Measurements from ENCODE around the gene PTGR3. TPM values are rescaled to one million over a fixed set of nuclear protein-coding genes. Genes with fewer than 3 reads are reported as not detected.

PTGR3 gene
- total RNA-seq, 1 experiment from 2014 or later: 13.8 TPM

DNA sequence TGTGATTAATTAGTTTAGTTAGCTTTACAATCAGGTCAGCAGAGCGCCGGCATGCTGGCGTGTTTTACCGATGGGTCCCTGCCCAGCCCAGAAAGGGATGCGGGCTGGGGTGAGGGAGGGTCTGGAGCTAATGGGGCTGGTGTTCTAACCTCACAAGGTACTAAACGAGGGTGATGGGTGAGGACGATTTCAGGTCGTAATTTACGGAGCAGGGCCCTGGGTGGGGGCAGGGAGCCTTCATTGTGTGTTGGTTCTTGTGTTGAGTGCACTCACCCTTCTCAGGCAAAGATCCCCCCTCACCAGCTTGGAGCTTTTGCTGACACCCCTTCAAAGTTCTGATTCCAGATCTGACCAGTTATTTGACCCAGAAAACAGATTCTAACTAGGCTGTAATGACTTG lies 39.5 kb downstream of the PTGR3 start:
- Mint-ChIP-seq H3K36me3 (no peaks in the 10 kb centered on the region), H3K4me1 (peaks cover 16% of the 10 kb centered on the region), H3K27me3 (ENCODE audit: low read depth) (no peaks in the 10 kb centered on the region), H3K9me3 (no peaks in the 10 kb centered on the region), H3K4me3 (no peak overlapping the region), H3K27ac (no peak overlapping the region)
- TF ChIP-seq, protein P1, sequence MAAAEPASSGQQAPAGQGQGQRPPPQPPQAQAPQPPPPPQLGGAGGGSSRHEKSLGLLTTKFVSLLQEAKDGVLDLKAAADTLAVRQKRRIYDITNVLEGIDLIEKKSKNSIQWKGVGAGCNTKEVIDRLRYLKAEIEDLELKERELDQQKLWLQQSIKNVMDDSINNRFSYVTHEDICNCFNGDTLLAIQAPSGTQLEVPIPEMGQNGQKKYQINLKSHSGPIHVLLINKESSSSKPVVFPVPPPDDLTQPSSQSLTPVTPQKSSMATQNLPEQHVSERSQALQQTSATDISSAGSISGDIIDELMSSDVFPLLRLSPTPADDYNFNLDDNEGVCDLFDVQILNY (CRISPR knock-in tag; IDR thresholded peaks at IDR 0.05): no peak
- TF ChIP-seq, protein P2, sequence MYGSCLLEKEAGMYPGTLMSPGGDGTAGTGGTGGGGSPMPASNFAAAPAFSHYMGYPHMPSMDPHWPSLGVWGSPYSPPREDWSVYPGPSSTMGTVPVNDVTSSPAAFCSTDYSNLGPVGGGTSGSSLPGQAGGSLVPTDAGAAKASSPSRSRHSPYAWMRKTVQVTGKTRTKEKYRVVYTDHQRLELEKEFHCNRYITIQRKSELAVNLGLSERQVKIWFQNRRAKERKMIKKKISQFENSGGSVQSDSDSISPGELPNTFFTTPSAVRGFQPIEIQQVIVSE (CRISPR knock-in tag; IDR thresholded peaks at IDR 0.05; ENCODE audit: borderline replicate concordance): no peak
- TF ChIP-seq GRHL2 (CRISPR knock-in tag; IDR thresholded peaks at IDR 0.05; ENCODE audit: insufficient replicate concordance, severe bottlenecking) (no peak), HMGA2 (CRISPR knock-in tag; IDR thresholded peaks at IDR 0.05) (no peak), OVOL2 (CRISPR knock-in tag; IDR thresholded peaks at IDR 0.05; ENCODE audit: borderline replicate concordance) (no peak), MXD4 (CRISPR knock-in tag; IDR thresholded peaks at IDR 0.05; ENCODE audit: borderline replicate concordance) (no peak), FOXJ3 (CRISPR knock-in tag; IDR thresholded peaks at IDR 0.05; ENCODE audit: borderline replicate concordance) (no peak), TCF7 (CRISPR knock-in tag; IDR thresholded peaks at IDR 0.05; ENCODE audit: low read depth) (no peak), TEAD4 (CRISPR knock-in tag; IDR thresholded peaks at IDR 0.05) (no peak), NR2C2 (CRISPR knock-in tag; IDR thresholded peaks at IDR 0.05) (no peak), CREM (CRISPR knock-in tag; IDR thresholded peaks at IDR 0.05) (no peak), NFYB (CRISPR knock-in tag; conservative IDR thresholded peaks at IDR 0.05; ENCODE audit: low read depth) (no peak), KAT7 (CRISPR knock-in tag; IDR thresholded peaks at IDR 0.05; ENCODE audit: borderline replicate concordance) (no peak), ZNF138 (CRISPR knock-in tag; conservative IDR thresholded peaks at IDR 0.05) (no peak), PRRX2 (CRISPR knock-in tag; IDR thresholded peaks at IDR 0.05) (no peak)
- TF ChIP-seq, protein P3, sequence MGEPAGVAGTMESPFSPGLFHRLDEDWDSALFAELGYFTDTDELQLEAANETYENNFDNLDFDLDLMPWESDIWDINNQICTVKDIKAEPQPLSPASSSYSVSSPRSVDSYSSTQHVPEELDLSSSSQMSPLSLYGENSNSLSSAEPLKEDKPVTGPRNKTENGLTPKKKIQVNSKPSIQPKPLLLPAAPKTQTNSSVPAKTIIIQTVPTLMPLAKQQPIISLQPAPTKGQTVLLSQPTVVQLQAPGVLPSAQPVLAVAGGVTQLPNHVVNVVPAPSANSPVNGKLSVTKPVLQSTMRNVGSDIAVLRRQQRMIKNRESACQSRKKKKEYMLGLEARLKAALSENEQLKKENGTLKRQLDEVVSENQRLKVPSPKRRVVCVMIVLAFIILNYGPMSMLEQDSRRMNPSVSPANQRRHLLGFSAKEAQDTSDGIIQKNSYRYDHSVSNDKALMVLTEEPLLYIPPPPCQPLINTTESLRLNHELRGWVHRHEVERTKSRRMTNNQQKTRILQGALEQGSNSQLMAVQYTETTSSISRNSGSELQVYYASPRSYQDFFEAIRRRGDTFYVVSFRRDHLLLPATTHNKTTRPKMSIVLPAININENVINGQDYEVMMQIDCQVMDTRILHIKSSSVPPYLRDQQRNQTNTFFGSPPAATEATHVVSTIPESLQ (CRISPR knock-in tag; IDR thresholded peaks at IDR 0.05): no peak
- TF ChIP-seq, protein P4, sequence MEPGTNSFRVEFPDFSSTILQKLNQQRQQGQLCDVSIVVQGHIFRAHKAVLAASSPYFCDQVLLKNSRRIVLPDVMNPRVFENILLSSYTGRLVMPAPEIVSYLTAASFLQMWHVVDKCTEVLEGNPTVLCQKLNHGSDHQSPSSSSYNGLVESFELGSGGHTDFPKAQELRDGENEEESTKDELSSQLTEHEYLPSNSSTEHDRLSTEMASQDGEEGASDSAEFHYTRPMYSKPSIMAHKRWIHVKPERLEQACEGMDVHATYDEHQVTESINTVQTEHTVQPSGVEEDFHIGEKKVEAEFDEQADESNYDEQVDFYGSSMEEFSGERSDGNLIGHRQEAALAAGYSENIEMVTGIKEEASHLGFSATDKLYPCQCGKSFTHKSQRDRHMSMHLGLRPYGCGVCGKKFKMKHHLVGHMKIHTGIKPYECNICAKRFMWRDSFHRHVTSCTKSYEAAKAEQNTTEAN (CRISPR knock-in tag; IDR thresholded peaks at IDR 0.05): no peak
- POLR2A ChIA-PET: no interaction called here
- CTCF ChIA-PET: no interaction called here
- DNase-seq (ENCODE audit: low spot score): no peak
- no peak for ATAC-seq

DNA sequence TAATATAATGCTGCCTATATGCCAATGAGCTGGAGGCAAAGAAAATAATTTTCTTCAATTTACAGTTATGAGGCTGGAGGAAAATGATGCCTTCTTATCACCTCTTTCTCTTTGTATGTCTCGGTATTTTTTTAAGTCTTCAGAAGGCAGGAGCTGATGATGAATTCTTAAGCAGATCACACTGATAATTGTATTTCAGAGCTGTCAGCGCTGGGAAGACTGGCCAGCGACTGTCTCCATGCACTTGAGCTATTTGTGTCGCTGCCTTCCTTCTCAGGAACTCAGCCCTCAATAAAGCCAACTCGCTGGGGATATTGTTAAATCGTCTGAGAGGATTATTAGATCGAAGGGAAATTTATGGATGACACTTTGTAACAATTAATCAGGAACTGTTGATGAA lies 40.3 kb downstream of the PTGR3 start:
- Mint-ChIP-seq H3K27ac (no peak overlapping the region), H3K4me1 (peaks cover 16% of the 10 kb centered on the region), H3K9me3 (no peaks in the 10 kb centered on the region), H3K4me3 (no peak overlapping the region), H3K27me3 (ENCODE audit: low read depth) (no peaks in the 10 kb centered on the region), H3K36me3 (no peaks in the 10 kb centered on the region)
- ChIA-PET CTCF (no interaction called here), POLR2A (no interaction called here)
- no peak for ATAC-seq
- no peak for DNase-seq (ENCODE audit: low spot score)
- TF ChIP-seq SMAD3 (CRISPR knock-in tag; IDR thresholded peaks at IDR 0.05; ENCODE audit: borderline replicate concordance): no peak
- TF ChIP-seq ZNF121 (CRISPR knock-in tag; IDR thresholded peaks at IDR 0.05): no peak
- no peak for TF ChIP-seq TEAD4 (CRISPR knock-in tag; IDR thresholded peaks at IDR 0.05)
- TF ChIP-seq, protein P5, sequence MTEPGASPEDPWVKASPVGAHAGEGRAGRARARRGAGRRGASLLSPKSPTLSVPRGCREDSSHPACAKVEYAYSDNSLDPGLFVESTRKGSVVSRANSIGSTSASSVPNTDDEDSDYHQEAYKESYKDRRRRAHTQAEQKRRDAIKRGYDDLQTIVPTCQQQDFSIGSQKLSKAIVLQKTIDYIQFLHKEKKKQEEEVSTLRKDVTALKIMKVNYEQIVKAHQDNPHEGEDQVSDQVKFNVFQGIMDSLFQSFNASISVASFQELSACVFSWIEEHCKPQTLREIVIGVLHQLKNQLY (CRISPR knock-in tag; IDR thresholded peaks at IDR 0.05): no peak
- TF ChIP-seq, protein P1 (CRISPR knock-in tag; IDR thresholded peaks at IDR 0.05): no peak
- TF ChIP-seq NFE2L1 (CRISPR knock-in tag; IDR thresholded peaks at IDR 0.05): no peak
- no peak for TF ChIP-seq ZNF423 (CRISPR knock-in tag; IDR thresholded peaks at IDR 0.05)
- TF ChIP-seq, protein P6, sequence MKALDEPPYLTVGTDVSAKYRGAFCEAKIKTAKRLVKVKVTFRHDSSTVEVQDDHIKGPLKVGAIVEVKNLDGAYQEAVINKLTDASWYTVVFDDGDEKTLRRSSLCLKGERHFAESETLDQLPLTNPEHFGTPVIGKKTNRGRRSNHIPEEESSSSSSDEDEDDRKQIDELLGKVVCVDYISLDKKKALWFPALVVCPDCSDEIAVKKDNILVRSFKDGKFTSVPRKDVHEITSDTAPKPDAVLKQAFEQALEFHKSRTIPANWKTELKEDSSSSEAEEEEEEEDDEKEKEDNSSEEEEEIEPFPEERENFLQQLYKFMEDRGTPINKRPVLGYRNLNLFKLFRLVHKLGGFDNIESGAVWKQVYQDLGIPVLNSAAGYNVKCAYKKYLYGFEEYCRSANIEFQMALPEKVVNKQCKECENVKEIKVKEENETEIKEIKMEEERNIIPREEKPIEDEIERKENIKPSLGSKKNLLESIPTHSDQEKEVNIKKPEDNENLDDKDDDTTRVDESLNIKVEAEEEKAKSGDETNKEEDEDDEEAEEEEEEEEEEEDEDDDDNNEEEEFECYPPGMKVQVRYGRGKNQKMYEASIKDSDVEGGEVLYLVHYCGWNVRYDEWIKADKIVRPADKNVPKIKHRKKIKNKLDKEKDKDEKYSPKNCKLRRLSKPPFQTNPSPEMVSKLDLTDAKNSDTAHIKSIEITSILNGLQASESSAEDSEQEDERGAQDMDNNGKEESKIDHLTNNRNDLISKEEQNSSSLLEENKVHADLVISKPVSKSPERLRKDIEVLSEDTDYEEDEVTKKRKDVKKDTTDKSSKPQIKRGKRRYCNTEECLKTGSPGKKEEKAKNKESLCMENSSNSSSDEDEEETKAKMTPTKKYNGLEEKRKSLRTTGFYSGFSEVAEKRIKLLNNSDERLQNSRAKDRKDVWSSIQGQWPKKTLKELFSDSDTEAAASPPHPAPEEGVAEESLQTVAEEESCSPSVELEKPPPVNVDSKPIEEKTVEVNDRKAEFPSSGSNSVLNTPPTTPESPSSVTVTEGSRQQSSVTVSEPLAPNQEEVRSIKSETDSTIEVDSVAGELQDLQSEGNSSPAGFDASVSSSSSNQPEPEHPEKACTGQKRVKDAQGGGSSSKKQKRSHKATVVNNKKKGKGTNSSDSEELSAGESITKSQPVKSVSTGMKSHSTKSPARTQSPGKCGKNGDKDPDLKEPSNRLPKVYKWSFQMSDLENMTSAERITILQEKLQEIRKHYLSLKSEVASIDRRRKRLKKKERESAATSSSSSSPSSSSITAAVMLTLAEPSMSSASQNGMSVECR (CRISPR knock-in tag; IDR thresholded peaks at IDR 0.05; ENCODE audit: borderline replicate concordance): no peak
- TF ChIP-seq ZNF317 (CRISPR knock-in tag; IDR thresholded peaks at IDR 0.05; ENCODE audit: borderline replicate concordance, low read depth): no peak
- TF ChIP-seq JUN (CRISPR knock-in tag; IDR thresholded peaks at IDR 0.05): no peak
- no peak for TF ChIP-seq GTF2I (CRISPR knock-in tag; conservative IDR thresholded peaks at IDR 0.05)

All from WTC11 (cell line).